Activated naive CD4-positive, alpha-beta T cell treated with anti-CD3 and anti-CD28 coated beads, Interleukin-2, amount 10 ng/mL, durations not matched to agents 7 days and 5 days (primary cell): ENCODE data around the gene NCKAP5L.
"Not testable (repeated sequence)": the region's sequence is repeated elsewhere in the genome, so short reads cannot be mapped to it uniquely, and the experiment has no call there.

Experiments used
- CTCF ChIA-PET: fragments of 350-600 bp; sonication (Branson Sonifier 250); formaldehyde crosslinking; loops from one replicate; lab custom pipeline; 2021; ENCODE audit warnings: antibody characterized with exemption; lab: Charles Lee
- DNase-seq: peaks from one replicate; pipeline ENCODE4 v3.0.0-alpha.2; 2020
- H3K27ac Mint-ChIP-seq: one replicate; pipeline ENCODE4 v1.8.0; 2021; ENCODE audit warnings: mild to moderate bottlenecking, moderate library complexity, mixed read lengths
- H3K27me3 Mint-ChIP-seq: one replicate; pipeline ENCODE4 v1.8.0; 2021; ENCODE audit warnings: mild to moderate bottlenecking, mixed read lengths
- H3K36me3 Mint-ChIP-seq: one replicate; pipeline ENCODE4 v1.8.0; 2021; ENCODE audit warnings: mixed read lengths
- H3K4me1 Mint-ChIP-seq: one replicate; pipeline ENCODE4 v1.8.0; 2021; ENCODE audit warnings: mixed read lengths
- H3K4me3 Mint-ChIP-seq: one replicate; pipeline ENCODE4 v1.8.0; 2021; ENCODE audit warnings: mild to moderate bottlenecking, moderate library complexity, mixed read lengths
- H3K9me3 Mint-ChIP-seq: one replicate; pipeline ENCODE4 v1.8.0; 2021; ENCODE audit warnings: mixed read lengths

NCKAP5L gene

GRCh38 chr12:49828133-49829091 is at the start of gene NCKAP5L:
TSS of gene NCKAP5L (minus strand) at chr12:49828413. CDS start at chr12:49804044, 24,369 bp downstream.
- peaks cover 2% of the 10 kb centered on the region for H3K36me3 Mint-ChIP-seq
- peaks cover 23% of the 10 kb centered on the region for H3K4me1 Mint-ChIP-seq
- CTCF ChIA-PET: interaction anchor here (1.0 to 1.8 kb wide), 6 partner anchors 9 to 138 kb away, joined by 3 to 9 read pairs (median 4); no protein-coding TSS in a partner anchor
- H3K9me3 Mint-ChIP-seq: no peaks in the 10 kb centered on the region
- peak within 1 kb of the TSS; percentile 93 for H3K27ac Mint-ChIP-seq
- DNase-seq: peak; percentile 97
- H3K27me3 Mint-ChIP-seq: peaks cover 25% of the 10 kb centered on the region
- H3K4me3 Mint-ChIP-seq: peak within 1 kb of the TSS; percentile 96

- Mint-ChIP-seq H3K27me3 (peaks cover 7% of the 10 kb centered on the region), H3K9me3 (peaks cover 33% of the 10 kb centered on the region), H3K4me1 (no peaks in the 10 kb centered on the region), H3K4me3 (no peak overlapping the region), H3K27ac (no peak overlapping the region), H3K36me3 (no peaks in the 10 kb centered on the region)
- CTCF ChIA-PET: no interaction called here
- DNase-seq: no peak
These were observed 48.9 kb upstream of the NCKAP5L start for GRCh38 chr12:49877066-49877465.

- no peak overlapping the region for H3K4me3 Mint-ChIP-seq
- H3K27me3 Mint-ChIP-seq: peaks cover 7% of the 10 kb centered on the region
- DNase-seq: no peak
- H3K4me1 Mint-ChIP-seq: no peaks in the 10 kb centered on the region
- H3K27ac Mint-ChIP-seq: no peak overlapping the region
- CTCF ChIA-PET: no interaction called here
- peaks cover 33% of the 10 kb centered on the region for H3K9me3 Mint-ChIP-seq
- H3K36me3 Mint-ChIP-seq: no peaks in the 10 kb centered on the region
These were observed 47.9 kb upstream of the NCKAP5L start for GRCh38 chr12:49876070-49876469.

GRCh38 chr12:49875115-49875720 is 47.0 kb upstream of the NCKAP5L start:
- Mint-ChIP-seq H3K4me3 (no peak overlapping the region), H3K27ac (no peak overlapping the region), H3K4me1 (no peaks in the 10 kb centered on the region), H3K9me3 (peaks cover 27% of the 10 kb centered on the region), H3K36me3 (no peaks in the 10 kb centered on the region), H3K27me3 (peaks cover 7% of the 10 kb centered on the region)
- no peak for DNase-seq
- CTCF ChIA-PET: no interaction called here

- Mint-ChIP-seq H3K9me3 (peaks cover 18% of the 10 kb centered on the region), H3K27ac (no peak overlapping the region), H3K36me3 (no peaks in the 10 kb centered on the region), H3K27me3 (peaks cover 12% of the 10 kb centered on the region), H3K4me1 (no peaks in the 10 kb centered on the region), H3K4me3 (no peak overlapping the region)
- CTCF ChIA-PET: no interaction called here
- no peak for DNase-seq
These were observed 46.1 kb upstream of the NCKAP5L start for GRCh38 chr12:49874142-49874897.

GRCh38 chr12:49873361-49873934 is 45.2 kb upstream of the NCKAP5L start:
- Mint-ChIP-seq H3K27me3 (peaks cover 21% of the 10 kb centered on the region), H3K36me3 (no peaks in the 10 kb centered on the region), H3K4me1 (no peaks in the 10 kb centered on the region), H3K27ac (no peak overlapping the region), H3K4me3 (no peak overlapping the region), H3K9me3 (peaks cover 9% of the 10 kb centered on the region)
- DNase-seq: no peak
- CTCF ChIA-PET: interaction anchor here (1.0 kb wide), 1 partner anchor 93 kb away, joined by 3 read pairs; no protein-coding TSS in a partner anchor

- Mint-ChIP-seq H3K27me3 (peaks cover 27% of the 10 kb centered on the region), H3K36me3 (no peaks in the 10 kb centered on the region)
- CTCF ChIA-PET: interaction anchor here (1.0 to 1.5 kb wide), 2 partner anchors 94 to 95 kb away, joined by 3 read pairs; no protein-coding TSS in a partner anchor
These were observed 44.6 kb upstream of the NCKAP5L start for GRCh38 chr12:49872781-49873181.

GRCh38 chr12:49872381-49872780 is 44.2 kb upstream of the NCKAP5L start:
- Mint-ChIP-seq H3K4me3 (no peak overlapping the region), H3K36me3 (no peaks in the 10 kb centered on the region), H3K27me3 (peaks cover 31% of the 10 kb centered on the region), H3K4me1 (no peaks in the 10 kb centered on the region), H3K27ac (no peak overlapping the region), H3K9me3 (no peaks in the 10 kb centered on the region)
- no peak for DNase-seq
- CTCF ChIA-PET: interaction anchor here (1.5 kb wide), 1 partner anchor 94 kb away, joined by 3 read pairs; no protein-coding TSS in a partner anchor

More at GRCh38 chr12:49872781-49873181, 44.6 kb upstream of the NCKAP5L start:
- DNase-seq: no peak
- H3K4me3 Mint-ChIP-seq: no peak overlapping the region
- peaks cover 3% of the 10 kb centered on the region for H3K9me3 Mint-ChIP-seq
- no peak overlapping the region for H3K27ac Mint-ChIP-seq
- H3K4me1 Mint-ChIP-seq: no peaks in the 10 kb centered on the region

- H3K27ac Mint-ChIP-seq, DNase-seq, H3K36me3 Mint-ChIP-seq, H3K9me3 Mint-ChIP-seq, H3K4me1 Mint-ChIP-seq, H3K4me3 Mint-ChIP-seq: not testable (repeated sequence)
- CTCF ChIA-PET: interaction anchor here (1.5 kb wide), 1 partner anchor 94 kb away, joined by 3 read pairs; no protein-coding TSS in a partner anchor
- H3K27me3 Mint-ChIP-seq: peaks cover 36% of the 10 kb centered on the region
These were observed 43.6 kb upstream of the NCKAP5L start for GRCh38 chr12:49871811-49872251.

- Mint-ChIP-seq H3K4me1 (no peaks in the 10 kb centered on the region), H3K27ac (no peak overlapping the region), H3K9me3 (no peaks in the 10 kb centered on the region), H3K4me3 (no peak overlapping the region), H3K36me3 (no peaks in the 10 kb centered on the region), H3K27me3 (peaks cover 37% of the 10 kb centered on the region)
- DNase-seq: no peak
- CTCF ChIA-PET: no interaction called here
These were observed 43.0 kb upstream of the NCKAP5L start for GRCh38 chr12:49871263-49871561.

GRCh38 chr12:49870501-49871262 is 42.5 kb upstream of the NCKAP5L start:
- Mint-ChIP-seq H3K9me3 (no peaks in the 10 kb centered on the region), H3K36me3 (no peaks in the 10 kb centered on the region), H3K27ac (no peak overlapping the region), H3K27me3 (peaks cover 39% of the 10 kb centered on the region), H3K4me3 (no peak overlapping the region), H3K4me1 (no peaks in the 10 kb centered on the region)
- DNase-seq: no peak
- CTCF ChIA-PET: interaction anchor here (1.3 kb wide), 1 partner anchor 32 kb away, joined by 3 read pairs; no protein-coding TSS in a partner anchor

- Mint-ChIP-seq H3K27ac (no peak overlapping the region), H3K9me3 (no peaks in the 10 kb centered on the region), H3K4me3 (no peak overlapping the region), H3K36me3 (no peaks in the 10 kb centered on the region), H3K4me1 (no peaks in the 10 kb centered on the region), H3K27me3 (peaks cover 43% of the 10 kb centered on the region)
- DNase-seq: no peak
- CTCF ChIA-PET: interaction anchor here (1.1 to 5.1 kb wide), 6 partner anchors 18 to 97 kb away, joined by 3 to 25 read pairs (median 5); no protein-coding TSS in a partner anchor
These were observed 41.7 kb upstream of the NCKAP5L start for GRCh38 chr12:49869816-49870500.
